ENCODE data around the gene TIRAP.

The TIRAP gene

GRCh38 chr11:126341760-126342161 is 58.9 kb downstream of the TIRAP start:
- peak overlapping the region; percentile 76 for H3K27ac ChIP-seq
- TF ChIP-seq CTCF (conservative IDR thresholded peaks at IDR 0.05; ENCODE audit: low read depth): no peak
- POLR2A ChIA-PET (ENCODE audit: low non-redundant PET): interaction anchor here (0.5 to 0.6 kb wide), 2 partner anchors 127 to 461 kb away, joined by 3 to 4 read pairs; no protein-coding TSS in a partner anchor
- peak; percentile 71 for DNase-seq (ENCODE audit: low spot score)
- CTCF ChIA-PET: interaction anchor here (1.2 kb wide), 1 partner anchor 99 kb away, joined by 6 read pairs; no protein-coding TSS in a partner anchor

- peak overlapping the region; percentile 76 for H3K27ac ChIP-seq
- no peak for DNase-seq (ENCODE audit: low spot score)
- TF ChIP-seq CTCF (conservative IDR thresholded peaks at IDR 0.05; ENCODE audit: low read depth): no peak
- CTCF ChIA-PET: interaction anchor here (0.7 to 1.2 kb wide), 2 partner anchors 11 to 98 kb away, joined by 3 to 6 read pairs; no protein-coding TSS in a partner anchor
- POLR2A ChIA-PET (ENCODE audit: low non-redundant PET): no interaction called here
Observed at GRCh38 chr11:126343051-126343450, 60.2 kb downstream of the TIRAP start.
